ENCODE measurements around the gene PLPP2. TPM values are rescaled to one million over a fixed set of nuclear protein-coding genes. Genes with fewer than 3 reads are reported as not detected.

PLPP2 gene
- polyA plus RNA-seq, 1 donor from 2014 or later, result 2.1 TPM

- no peak overlapping the region for H3K9ac ChIP-seq (ENCODE audit: low read length)
- peaks cover 20% of the 10 kb centered on the region for H3K36me3 ChIP-seq (ENCODE audit: insufficient read depth, low read length)
- H3K27me3 ChIP-seq (ENCODE audit: insufficient read depth, low read depth, low read length), result no peaks in the 10 kb centered on the region
- H3K9me2 ChIP-seq (ENCODE audit: insufficient read depth, low read length), result no peaks in the 10 kb centered on the region
- H3K4me3 ChIP-seq (ENCODE audit: low read length), result no peak overlapping the region
- H3K9me3 ChIP-seq (ENCODE audit: low read length), result peaks cover 11% of the 10 kb centered on the region
- no peaks in the 10 kb centered on the region for H3F3A ChIP-seq (ENCODE audit: insufficient read depth, low read length, poor library complexity, severe bottlenecking)
- H3K4me2 ChIP-seq (ENCODE audit: low read length), result no peak overlapping the region
- no peaks in the 10 kb centered on the region for H4K20me1 ChIP-seq (ENCODE audit: insufficient read depth)
- no peak overlapping the region for H3K27ac ChIP-seq (ENCODE audit: low read length)
- no peaks in the 10 kb centered on the region for H3K79me2 ChIP-seq (replicated peaks; ENCODE audit: insufficient read depth, low read length)
- TF ChIP-seq SMC3 (conservative IDR thresholded peaks at IDR 0.05; ENCODE audit: poor library complexity) (no peak), MXI1 (conservative IDR thresholded peaks at IDR 0.05; ENCODE audit: poor library complexity, severe bottlenecking) (no peak), POLR2AphosphoS5 (IDR thresholded peaks at IDR 0.05) (no peak), EZH2 (IDR thresholded peaks at IDR 0.05; ENCODE audit: borderline replicate concordance, insufficient read depth, low read length, poor library complexity, severe bottlenecking) (no peak), REST (IDR thresholded peaks at IDR 0.05; ENCODE audit: borderline replicate concordance) (no peak), TAF1 (IDR thresholded peaks at IDR 0.05; ENCODE audit: low read depth) (no peak), EP300 (conservative IDR thresholded peaks at IDR 0.05; ENCODE audit: poor library complexity, severe bottlenecking) (no peak), RAD21 (conservative IDR thresholded peaks at IDR 0.05) (no peak)
- TF ChIP-seq, protein P1, sequence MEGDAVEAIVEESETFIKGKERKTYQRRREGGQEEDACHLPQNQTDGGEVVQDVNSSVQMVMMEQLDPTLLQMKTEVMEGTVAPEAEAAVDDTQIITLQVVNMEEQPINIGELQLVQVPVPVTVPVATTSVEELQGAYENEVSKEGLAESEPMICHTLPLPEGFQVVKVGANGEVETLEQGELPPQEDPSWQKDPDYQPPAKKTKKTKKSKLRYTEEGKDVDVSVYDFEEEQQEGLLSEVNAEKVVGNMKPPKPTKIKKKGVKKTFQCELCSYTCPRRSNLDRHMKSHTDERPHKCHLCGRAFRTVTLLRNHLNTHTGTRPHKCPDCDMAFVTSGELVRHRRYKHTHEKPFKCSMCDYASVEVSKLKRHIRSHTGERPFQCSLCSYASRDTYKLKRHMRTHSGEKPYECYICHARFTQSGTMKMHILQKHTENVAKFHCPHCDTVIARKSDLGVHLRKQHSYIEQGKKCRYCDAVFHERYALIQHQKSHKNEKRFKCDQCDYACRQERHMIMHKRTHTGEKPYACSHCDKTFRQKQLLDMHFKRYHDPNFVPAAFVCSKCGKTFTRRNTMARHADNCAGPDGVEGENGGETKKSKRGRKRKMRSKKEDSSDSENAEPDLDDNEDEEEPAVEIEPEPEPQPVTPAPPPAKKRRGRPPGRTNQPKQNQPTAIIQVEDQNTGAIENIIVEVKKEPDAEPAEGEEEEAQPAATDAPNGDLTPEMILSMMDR (IDR thresholded peaks at IDR 0.05; ENCODE audit: poor library complexity, severe bottlenecking), result no peak
- H2AFZ ChIP-seq (ENCODE audit: low read depth, low read length), result no peak overlapping the region
These were observed 27.2 kb upstream of the PLPP2 start for GRCh38 chr19:318509-318774.

GRCh38 chr19:317710-318508, 26.7 kb upstream of the PLPP2 start:
- Histone ChIP-seq H2AFZ (ENCODE audit: low read depth, low read length) (no peak overlapping the region), H3K79me2 (replicated peaks; ENCODE audit: insufficient read depth, low read length) (no peaks in the 10 kb centered on the region), H3K9ac (ENCODE audit: low read length) (no peak overlapping the region), H3K27me3 (ENCODE audit: insufficient read depth, low read depth, low read length) (no peaks in the 10 kb centered on the region), H3K36me3 (ENCODE audit: insufficient read depth, low read length) (peaks cover 16% of the 10 kb centered on the region), H3K9me2 (ENCODE audit: insufficient read depth, low read length) (no peaks in the 10 kb centered on the region), H3F3A (ENCODE audit: insufficient read depth, low read length, poor library complexity, severe bottlenecking) (no peaks in the 10 kb centered on the region), H3K4me3 (ENCODE audit: low read length) (no peak overlapping the region), H4K20me1 (ENCODE audit: insufficient read depth) (no peaks in the 10 kb centered on the region), H3K9me3 (ENCODE audit: low read length) (peaks cover 11% of the 10 kb centered on the region), H3K4me2 (ENCODE audit: low read length) (no peak overlapping the region), H3K27ac (ENCODE audit: low read length) (no peak overlapping the region)
- TF ChIP-seq, protein P1 (IDR thresholded peaks at IDR 0.05; ENCODE audit: poor library complexity, severe bottlenecking), result no peak
- TF ChIP-seq SMC3 (conservative IDR thresholded peaks at IDR 0.05; ENCODE audit: poor library complexity), result no peak
